Duodenal mucosa (tissue), 2 donors: ENCODE measurements around the gene FAM171A2.
"Not testable (repeated sequence)": the region's sequence is repeated elsewhere in the genome, so short reads cannot be mapped to it uniquely, and the experiment has no call there.

Experiments used
- H3K27ac ChIP-seq: one replicate; pipeline ENCODE4 v1.7.0; 2013; ENCODE audit warnings: low read depth, low read length
- H3K27me3 ChIP-seq, 2 donors: one replicate each; pipeline ENCODE4 v1.7.0; 2013; ENCODE audit warnings: low read length in 2 of 2, control low read depth in 1 of 2; ENCODE audit not compliant: insufficient read depth in 2 of 2, control insufficient read depth in 1 of 2
- H3K36me3 ChIP-seq, 2 donors: one replicate each; pipeline ENCODE4 v1.7.0; 2013; ENCODE audit warnings: low read length in 2 of 2, control low read depth in 1 of 2; ENCODE audit not compliant: insufficient read depth in 2 of 2, control insufficient read depth in 1 of 2
- H3K4me1 ChIP-seq, 2 donors: one replicate each; pipeline ENCODE4 v1.7.0; 2013; ENCODE audit warnings: low read length in 2 of 2, control low read depth in 1 of 2; ENCODE audit not compliant: insufficient read depth in 2 of 2, control insufficient read depth in 1 of 2
- H3K4me3 ChIP-seq, 2 donors: one replicate each; pipeline ENCODE4 v1.7.0; 2013; ENCODE audit warnings: low read length in 2 of 2, low read depth in 1 of 2
- H3K9ac ChIP-seq, 2 donors: one replicate each; pipeline ENCODE4 v1.7.0; 2013; ENCODE audit warnings: low read length in 2 of 2, low read depth in 1 of 2
- H3K9me3 ChIP-seq, 2 donors: one replicate each; pipeline ENCODE4 v1.7.0; 2013; ENCODE audit warnings: low read length in 2 of 2, control low read depth in 1 of 2; ENCODE audit not compliant: control insufficient read depth in 1 of 2

Gene FAM171A2

GRCh38 chr17:44374306-44375195 lies 10.9 kb upstream of the FAM171A2 start:
- H3K4me1 ChIP-seq: no peaks in the 10 kb centered on the region
- no peak overlapping the region for H3K9ac ChIP-seq
- H3K36me3 ChIP-seq: no peaks in the 10 kb centered on the region
- no peak overlapping the region for H3K27ac ChIP-seq
- no peak overlapping the region for H3K4me3 ChIP-seq
- H3K9me3 ChIP-seq: no peaks in the 10 kb centered on the region
- peaks cover 4 to 8% of the 10 kb centered on the region in 2 donors for H3K27me3 ChIP-seq

DNA sequence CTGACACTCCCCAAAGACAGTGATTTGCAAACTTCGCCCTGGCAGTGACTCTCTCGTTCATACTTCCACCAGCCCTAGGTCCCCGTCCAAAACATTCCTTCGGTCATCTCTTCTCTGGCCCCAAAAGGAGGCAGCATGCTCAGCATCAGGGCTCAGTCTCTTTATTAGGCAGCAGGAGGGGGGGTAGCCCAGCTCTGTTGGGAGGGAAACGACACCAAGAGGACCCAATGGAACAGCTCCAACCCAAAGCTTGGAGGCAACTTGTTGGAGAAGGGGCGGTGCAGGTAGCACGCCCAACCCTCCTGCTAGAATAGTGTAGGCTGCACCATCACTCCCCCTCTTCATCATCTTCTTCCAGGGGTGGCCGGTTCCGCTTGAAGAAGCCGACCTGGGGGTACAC lies 8.4 kb upstream of the FAM171A2 start:
- Histone ChIP-seq H3K9ac (no peak overlapping the region), H3K9me3 (no peaks in the 10 kb centered on the region), H3K4me3 (no peak overlapping the region), H3K4me1 (no peaks in the 10 kb centered on the region), H3K36me3 (no peaks in the 10 kb centered on the region), H3K27me3 (peaks cover 4 to 11% of the 10 kb centered on the region in 2 donors), H3K27ac (no peak overlapping the region)

DNA sequence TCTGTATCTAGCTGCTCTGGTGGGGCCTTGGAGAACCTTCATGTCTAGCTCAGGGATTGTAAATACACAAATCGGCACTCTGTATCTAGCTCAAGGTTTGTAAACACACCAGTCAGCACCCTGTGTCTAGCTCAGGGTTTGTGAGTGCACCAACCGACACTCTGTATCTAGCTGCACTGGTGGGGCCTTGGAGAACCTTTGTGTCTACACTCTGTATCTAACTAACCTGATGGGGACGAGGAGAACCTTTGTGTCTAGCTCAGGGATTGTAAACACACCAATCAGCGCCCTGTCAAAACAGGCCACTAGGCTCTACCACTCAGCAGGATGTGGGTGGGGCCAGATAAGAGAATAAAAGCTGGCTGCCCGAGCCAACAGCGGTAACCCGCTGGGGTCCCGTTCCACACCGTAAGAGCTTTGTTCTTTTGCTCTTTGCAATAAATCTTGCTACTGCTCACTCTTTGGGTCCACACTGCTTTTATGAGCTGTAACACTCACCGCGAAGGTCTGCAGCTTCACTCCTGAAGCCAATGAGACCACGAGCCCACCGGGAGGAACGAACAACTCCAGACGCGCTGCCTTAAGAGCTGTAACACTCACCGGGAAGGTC lies 5.9 kb upstream of the FAM171A2 start:
- not testable (repeated sequence) for H3K27ac ChIP-seq, H3K36me3 ChIP-seq, H3K9me3 ChIP-seq, H3K4me1 ChIP-seq, H3K4me3 ChIP-seq, H3K9ac ChIP-seq
- H3K27me3 ChIP-seq: peaks cover 4 to 12% of the 10 kb centered on the region in 2 donors

GRCh38 chr17:44368391-44369243 lies 5.0 kb upstream of the FAM171A2 start:
- peaks cover 4 to 12% of the 10 kb centered on the region in 2 donors for H3K27me3 ChIP-seq
- H3K4me1 ChIP-seq, H3K36me3 ChIP-seq, H3K9ac ChIP-seq, H3K9me3 ChIP-seq, H3K27ac ChIP-seq, H3K4me3 ChIP-seq: not testable (repeated sequence)

DNA sequence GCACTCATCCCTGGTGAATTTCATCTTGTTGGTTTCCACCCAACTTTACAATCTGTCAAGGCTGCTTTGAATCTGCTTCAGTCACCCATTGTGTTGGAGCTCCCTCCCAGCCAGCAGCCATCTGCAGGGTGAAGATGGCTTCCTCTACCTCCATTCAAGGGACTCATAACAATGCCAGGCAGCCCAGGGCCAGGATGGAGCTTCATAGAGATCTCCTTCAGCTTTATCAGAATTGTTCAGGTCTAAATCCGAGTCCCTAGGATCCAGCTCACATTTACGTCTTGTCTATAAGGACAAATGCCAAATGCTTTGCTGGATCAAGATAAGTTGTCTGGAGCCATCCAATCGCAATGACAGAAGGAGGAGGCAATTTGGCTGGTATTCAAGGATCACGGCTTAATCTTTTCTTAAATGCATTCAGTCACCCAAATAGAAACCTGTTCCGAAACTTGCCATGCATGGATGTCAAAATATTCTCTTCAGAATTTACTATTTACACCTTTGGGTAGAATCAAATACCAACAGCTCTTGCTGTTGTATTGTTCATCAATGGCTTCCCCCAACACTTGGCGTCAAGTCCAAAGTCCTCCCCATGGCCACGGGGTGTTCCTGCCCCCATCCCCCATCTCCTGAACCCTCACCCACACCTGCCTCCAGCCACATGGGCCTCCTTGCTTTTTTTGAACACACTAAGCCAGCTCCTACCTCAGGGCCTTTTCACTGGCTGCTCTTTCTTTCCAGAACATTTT lies 3.8 kb upstream of the FAM171A2 start:
- Histone ChIP-seq H3K4me1 (no peaks in the 10 kb centered on the region), H3K36me3 (no peaks in the 10 kb centered on the region), H3K27me3 (peaks cover 11 to 14% of the 10 kb centered on the region in 2 donors), H3K9me3 (no peaks in the 10 kb centered on the region), H3K9ac (no peak overlapping the region), H3K27ac (no peak overlapping the region), H3K4me3 (no peak overlapping the region)

DNA sequence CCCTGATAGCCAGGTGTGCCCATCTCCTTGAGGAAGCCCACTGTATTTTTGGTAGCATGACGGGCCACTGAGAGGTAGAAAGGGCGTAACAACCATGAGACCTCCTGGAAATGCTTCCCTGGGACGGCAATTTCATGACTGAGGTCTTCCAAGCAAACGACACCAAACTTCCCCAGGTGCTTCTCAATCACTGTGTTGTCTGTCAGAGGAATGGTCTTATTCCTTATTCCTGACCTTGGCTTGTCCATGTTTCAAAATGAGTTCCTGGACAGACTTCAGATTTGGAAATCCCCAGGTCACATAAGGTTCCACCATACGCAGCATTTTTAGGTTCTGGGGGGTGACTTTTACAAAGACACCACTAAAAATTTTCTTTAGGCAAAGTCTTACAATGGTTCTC lies 1.4 kb upstream of the FAM171A2 start:
- not testable (repeated sequence) for H3K9me3 ChIP-seq, H3K9ac ChIP-seq, H3K4me3 ChIP-seq, H3K4me1 ChIP-seq, H3K27ac ChIP-seq, H3K36me3 ChIP-seq
- H3K27me3 ChIP-seq: peaks cover 13 to 24% of the 10 kb centered on the region in 2 donors

DNA sequence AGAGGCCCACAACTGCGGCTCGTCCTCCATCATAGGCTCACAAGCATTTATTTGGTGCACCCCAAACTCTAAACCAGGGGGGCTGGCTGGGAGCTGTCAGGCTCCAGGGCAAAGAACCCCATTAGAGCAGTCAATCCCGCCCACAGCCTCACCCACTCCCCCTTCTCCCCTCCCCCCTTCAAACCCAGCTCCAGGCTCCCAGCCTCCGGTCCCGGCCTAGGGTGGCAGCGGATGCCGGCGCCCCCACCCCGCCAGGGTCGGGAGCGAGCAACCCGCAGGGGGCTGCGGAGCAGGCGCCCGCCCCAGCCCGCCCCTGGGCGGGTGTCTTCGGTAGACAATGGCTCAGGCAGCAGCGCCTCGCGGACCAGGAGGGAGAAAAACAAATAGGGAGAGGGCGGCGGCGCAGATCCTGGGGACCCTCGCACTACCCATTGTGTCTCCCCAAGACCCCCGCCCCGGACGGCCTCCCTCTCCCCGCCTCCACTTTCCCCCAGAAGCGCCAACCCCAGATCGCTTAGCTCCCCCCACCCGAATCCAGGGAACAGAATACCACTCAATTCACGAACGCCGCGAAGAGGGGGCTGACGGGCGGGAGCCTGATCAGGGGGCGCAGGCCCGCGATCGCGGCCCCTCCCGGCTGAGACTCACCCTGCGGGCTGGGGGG lies 572 bp downstream of the FAM171A2 start:
- no peak overlapping the region for H3K9ac ChIP-seq
- H3K27me3 ChIP-seq: peaks cover 13 to 29% of the 10 kb centered on the region in 2 donors
- H3K36me3 ChIP-seq: no peaks in the 10 kb centered on the region
- no peaks in the 10 kb centered on the region for H3K4me1 ChIP-seq
- H3K9me3 ChIP-seq: no peaks in the 10 kb centered on the region
- H3K27ac ChIP-seq: no peak overlapping the region
- peak overlapping the region; percentile 47 to 55 for H3K4me3 ChIP-seq

GRCh38 chr17:44362459-44362948 lies 1.1 kb downstream of the FAM171A2 start:
- Histone ChIP-seq H3K9ac (no peak overlapping the region), H3K27me3 (peaks cover 13 to 27% of the 10 kb centered on the region in 2 donors), H3K27ac (no peak overlapping the region), H3K36me3 (no peaks in the 10 kb centered on the region), H3K4me3 (no peak overlapping the region), H3K9me3 (no peaks in the 10 kb centered on the region), H3K4me1 (no peaks in the 10 kb centered on the region)
